ENCODE results near the gene SULT1A3.

Gene SULT1A3

GRCh38 chr16:30184096-30184890 lies 14.8 kb upstream of the SULT1A3 start:
- no peaks in the 10 kb centered on the region for H3K4me1 ChIP-seq (ENCODE audit: insufficient read depth, poor library complexity, severe bottlenecking)
- H3K4me3 ChIP-seq (ENCODE audit: severe bottlenecking): peak overlapping the region; percentile 47
- no peaks in the 10 kb centered on the region for H3K9me3 ChIP-seq (ENCODE audit: severe bottlenecking)
- ATAC-seq (ENCODE audit: low read depth) (peak; percentile 31; the same call in 2 of the 3 replicates), DNase-seq (ENCODE audit: low spot score) (peak; percentile 62)
- TF ChIP-seq CTCF (IDR thresholded peaks at IDR 0.05; ENCODE audit: poor library complexity, severe bottlenecking): no peak
- peaks cover 6% of the 10 kb centered on the region for H3K36me3 ChIP-seq (ENCODE audit: low read depth)
- no peaks in the 10 kb centered on the region for H3K27me3 ChIP-seq (ENCODE audit: insufficient read depth, poor library complexity, severe bottlenecking)
- peak overlapping the region; percentile 11 for H3K27ac ChIP-seq (ENCODE audit: poor library complexity, severe bottlenecking)

- DNase-seq (ENCODE audit: low spot score) (no peak), ATAC-seq (ENCODE audit: low read depth) (no peak)
- Histone ChIP-seq H3K27me3 (ENCODE audit: insufficient read depth, poor library complexity, severe bottlenecking) (no peaks in the 10 kb centered on the region), H3K4me3 (ENCODE audit: severe bottlenecking) (no peak overlapping the region), H3K4me1 (ENCODE audit: insufficient read depth, poor library complexity, severe bottlenecking) (no peaks in the 10 kb centered on the region), H3K9me3 (ENCODE audit: severe bottlenecking) (no peaks in the 10 kb centered on the region), H3K27ac (ENCODE audit: poor library complexity, severe bottlenecking) (no peak overlapping the region), H3K36me3 (ENCODE audit: low read depth) (peaks cover 6% of the 10 kb centered on the region)
- TF ChIP-seq CTCF (IDR thresholded peaks at IDR 0.05; ENCODE audit: poor library complexity, severe bottlenecking): no peak
These were observed 14.0 kb upstream of the SULT1A3 start for GRCh38 chr16:30184891-30185682.

- DNase-seq (ENCODE audit: low spot score): peak; percentile 55
- Histone ChIP-seq H3K4me3 (ENCODE audit: severe bottlenecking) (no peak overlapping the region), H3K36me3 (ENCODE audit: low read depth) (peaks cover 6% of the 10 kb centered on the region), H3K9me3 (ENCODE audit: severe bottlenecking) (no peaks in the 10 kb centered on the region), H3K4me1 (ENCODE audit: insufficient read depth, poor library complexity, severe bottlenecking) (no peaks in the 10 kb centered on the region), H3K27ac (ENCODE audit: poor library complexity, severe bottlenecking) (no peak overlapping the region), H3K27me3 (ENCODE audit: insufficient read depth, poor library complexity, severe bottlenecking) (no peaks in the 10 kb centered on the region)
- TF ChIP-seq CTCF (IDR thresholded peaks at IDR 0.05; ENCODE audit: poor library complexity, severe bottlenecking): no peak
- no peak for ATAC-seq (ENCODE audit: low read depth)
These were observed 13.2 kb upstream of the SULT1A3 start for GRCh38 chr16:30185683-30186421.

GRCh38 chr16:30186444-30186781 lies 12.6 kb upstream of the SULT1A3 start:
- no peak overlapping the region for H3K27ac ChIP-seq (ENCODE audit: poor library complexity, severe bottlenecking)
- TF ChIP-seq CTCF (IDR thresholded peaks at IDR 0.05; ENCODE audit: poor library complexity, severe bottlenecking): no peak
- peaks cover 6% of the 10 kb centered on the region for H3K36me3 ChIP-seq (ENCODE audit: low read depth)
- ATAC-seq (ENCODE audit: low read depth): no peak
- no peaks in the 10 kb centered on the region for H3K27me3 ChIP-seq (ENCODE audit: insufficient read depth, poor library complexity, severe bottlenecking)
- no peak overlapping the region for H3K4me3 ChIP-seq (ENCODE audit: severe bottlenecking)
- no peaks in the 10 kb centered on the region for H3K9me3 ChIP-seq (ENCODE audit: severe bottlenecking)
- no peaks in the 10 kb centered on the region for H3K4me1 ChIP-seq (ENCODE audit: insufficient read depth, poor library complexity, severe bottlenecking)
- DNase-seq (ENCODE audit: low spot score): peak; percentile 49

Measured in RWPE2 (cell line).